Measurements from ENCODE around the gene SEMA6A.

Gene SEMA6A

GRCh38 chr5:116465411-116465810, 109.2 kb downstream of the SEMA6A start:
- no peak for DNase-seq (ENCODE audit: low spot score)

- no peak for DNase-seq (ENCODE audit: low spot score)
Measured at GRCh38 chr5:116464144-116464708, 110.4 kb downstream of the SEMA6A start.

GRCh38 chr5:116462500-116462899, 112.1 kb downstream of the SEMA6A start:
- no peak for DNase-seq (ENCODE audit: low spot score)

GRCh38 chr5:116459301-116459700, 115.3 kb downstream of the SEMA6A start:
- DNase-seq (ENCODE audit: low spot score): no peak

GRCh38 chr5:116457062-116457461, 117.6 kb downstream of the SEMA6A start:
- no peak for DNase-seq (ENCODE audit: low spot score)

- DNase-seq (ENCODE audit: low spot score): no peak
Measured at GRCh38 chr5:116456036-116456435, 118.6 kb downstream of the SEMA6A start.

- DNase-seq (ENCODE audit: low spot score): no peak
Measured at GRCh38 chr5:116455061-116455460, 119.6 kb downstream of the SEMA6A start.

- DNase-seq (ENCODE audit: low spot score): no peak
Measured at GRCh38 chr5:116454417-116454927, 120.2 kb downstream of the SEMA6A start.

GRCh38 chr5:116453988-116454411, 120.6 kb downstream of the SEMA6A start:
- no peak for DNase-seq (ENCODE audit: low spot score)

GRCh38 chr5:116452774-116453368, 121.8 kb downstream of the SEMA6A start:
- no peak for DNase-seq (ENCODE audit: low spot score)

GRCh38 chr5:116451905-116452450, 122.6 kb downstream of the SEMA6A start:
- no peak for DNase-seq (ENCODE audit: low spot score)

- DNase-seq (ENCODE audit: low spot score): no peak
Measured at GRCh38 chr5:116451066-116451465, 123.6 kb downstream of the SEMA6A start.

GRCh38 chr5:116449458-116449857, 125.2 kb downstream of the SEMA6A start:
- no peak for DNase-seq (ENCODE audit: low spot score)

- no peak for DNase-seq (ENCODE audit: low spot score)
Measured at GRCh38 chr5:116448870-116449427, 125.7 kb downstream of the SEMA6A start.

GRCh38 chr5:116448450-116448849, 126.2 kb downstream of the SEMA6A start:
- DNase-seq (ENCODE audit: low spot score): no peak

- no peak for DNase-seq (ENCODE audit: low spot score)
Measured at GRCh38 chr5:116446356-116447005, 128.1 kb downstream of the SEMA6A start.

GRCh38 chr5:116445311-116445710, 129.3 kb downstream of the SEMA6A start:
- DNase-seq (ENCODE audit: low spot score): no peak

- DNase-seq (ENCODE audit: low spot score): no peak
Measured at GRCh38 chr5:116444373-116445295, 130.0 kb downstream of the SEMA6A start.

GRCh38 chr5:116442931-116443551, 131.6 kb downstream of the SEMA6A start:
- DNase-seq (ENCODE audit: low spot score): no peak

GRCh38 chr5:116442095-116442534, 132.5 kb downstream of the SEMA6A start:
- DNase-seq (ENCODE audit: low spot score): peak; percentile 46

GRCh38 chr5:116441223-116441622, 133.4 kb downstream of the SEMA6A start:
- no peak for DNase-seq (ENCODE audit: low spot score)

Measured in RKO (cell line).